GM12875 (cell line): ENCODE results near the gene SSR3.
"Not testable (repeated sequence)": the region's sequence is repeated elsewhere in the genome, so short reads cannot be mapped to it uniquely, and the experiment has no call there.

Experiments
- H3K4me3 ChIP-seq: one replicate; pipeline ENCODE4 v1.5.1; 2011; ENCODE audit warnings: low read depth, low read length, control low read depth
- TF ChIP-seq, protein P1 (sequence below): IDR thresholded peaks from 2 replicates; pipeline ENCODE4 v1.5.1; 2011; ENCODE audit warnings: low read depth, mild to moderate bottlenecking, control low read depth, inconsistent platforms, low read length, moderate library complexity, borderline replicate concordance; ENCODE audit not compliant: insufficient read depth

The SSR3 gene

DNA sequence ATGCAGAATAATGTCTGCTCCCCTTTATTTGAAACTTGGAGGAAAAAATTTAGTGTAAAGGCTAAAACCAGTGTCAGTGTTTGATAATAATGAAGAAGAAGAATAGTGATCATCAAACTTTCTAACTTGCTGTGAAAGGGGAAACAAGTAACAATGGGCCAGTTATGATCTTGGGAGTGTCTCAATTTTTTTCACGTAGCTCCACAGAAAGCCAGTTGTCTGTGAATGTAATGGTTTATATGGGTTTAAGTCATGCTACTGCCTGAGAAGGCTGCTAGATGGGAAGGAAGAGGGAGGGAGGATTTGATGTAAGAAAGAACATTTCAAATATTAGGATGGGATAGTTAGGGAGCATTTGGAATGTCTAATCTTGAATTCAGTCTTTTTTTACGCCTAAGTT, 21.1 kb upstream of the SSR3 start:
- no peak overlapping the region for H3K4me3 ChIP-seq
- TF ChIP-seq, protein P1, sequence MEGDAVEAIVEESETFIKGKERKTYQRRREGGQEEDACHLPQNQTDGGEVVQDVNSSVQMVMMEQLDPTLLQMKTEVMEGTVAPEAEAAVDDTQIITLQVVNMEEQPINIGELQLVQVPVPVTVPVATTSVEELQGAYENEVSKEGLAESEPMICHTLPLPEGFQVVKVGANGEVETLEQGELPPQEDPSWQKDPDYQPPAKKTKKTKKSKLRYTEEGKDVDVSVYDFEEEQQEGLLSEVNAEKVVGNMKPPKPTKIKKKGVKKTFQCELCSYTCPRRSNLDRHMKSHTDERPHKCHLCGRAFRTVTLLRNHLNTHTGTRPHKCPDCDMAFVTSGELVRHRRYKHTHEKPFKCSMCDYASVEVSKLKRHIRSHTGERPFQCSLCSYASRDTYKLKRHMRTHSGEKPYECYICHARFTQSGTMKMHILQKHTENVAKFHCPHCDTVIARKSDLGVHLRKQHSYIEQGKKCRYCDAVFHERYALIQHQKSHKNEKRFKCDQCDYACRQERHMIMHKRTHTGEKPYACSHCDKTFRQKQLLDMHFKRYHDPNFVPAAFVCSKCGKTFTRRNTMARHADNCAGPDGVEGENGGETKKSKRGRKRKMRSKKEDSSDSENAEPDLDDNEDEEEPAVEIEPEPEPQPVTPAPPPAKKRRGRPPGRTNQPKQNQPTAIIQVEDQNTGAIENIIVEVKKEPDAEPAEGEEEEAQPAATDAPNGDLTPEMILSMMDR = no peak

DNA sequence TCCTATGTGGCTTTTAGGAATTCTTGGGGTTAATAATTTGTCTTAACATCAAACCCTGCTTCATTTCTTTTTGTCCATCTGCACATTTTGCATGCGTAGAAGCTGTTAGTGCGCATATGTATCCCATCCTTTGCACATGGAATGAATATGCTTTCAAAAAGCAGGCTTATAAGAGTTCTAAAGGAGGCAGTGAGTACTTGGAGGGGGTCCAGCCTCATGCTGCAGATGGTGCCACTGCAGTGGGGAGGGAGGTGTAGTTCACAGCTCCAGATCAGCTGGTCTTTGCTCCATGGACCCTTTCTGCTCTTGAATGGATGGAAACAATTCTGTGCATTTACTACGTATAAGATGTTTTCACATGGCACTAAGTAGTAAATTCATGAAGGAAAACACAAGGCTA, 20.7 kb upstream of the SSR3 start:
- TF ChIP-seq, protein P1 = no peak

DNA sequence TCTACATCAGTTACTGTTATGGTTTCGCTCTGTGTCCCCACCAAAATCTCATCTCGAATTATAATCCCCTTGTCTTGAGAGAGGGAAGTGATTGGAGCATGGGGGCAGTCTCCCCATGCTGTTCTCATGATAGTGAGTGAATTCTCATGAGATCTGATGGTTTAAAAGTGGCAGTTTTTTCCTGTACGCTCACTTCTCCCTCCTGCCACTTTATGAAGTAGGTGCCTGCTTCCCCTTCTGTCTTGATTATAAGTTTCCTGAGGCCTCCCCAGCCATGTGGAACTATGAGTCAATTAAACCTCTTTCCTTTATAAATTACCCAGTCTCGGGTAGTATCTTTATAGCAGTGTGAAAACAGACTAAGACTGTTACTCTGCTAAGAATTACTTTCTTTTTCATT, 15.0 kb upstream of the SSR3 start:
- H3K4me3 ChIP-seq = not testable (repeated sequence)

More for the DNA sequence above, 20.7 kb upstream of the SSR3 start:
- H3K4me3 ChIP-seq = no peak overlapping the region

DNA sequence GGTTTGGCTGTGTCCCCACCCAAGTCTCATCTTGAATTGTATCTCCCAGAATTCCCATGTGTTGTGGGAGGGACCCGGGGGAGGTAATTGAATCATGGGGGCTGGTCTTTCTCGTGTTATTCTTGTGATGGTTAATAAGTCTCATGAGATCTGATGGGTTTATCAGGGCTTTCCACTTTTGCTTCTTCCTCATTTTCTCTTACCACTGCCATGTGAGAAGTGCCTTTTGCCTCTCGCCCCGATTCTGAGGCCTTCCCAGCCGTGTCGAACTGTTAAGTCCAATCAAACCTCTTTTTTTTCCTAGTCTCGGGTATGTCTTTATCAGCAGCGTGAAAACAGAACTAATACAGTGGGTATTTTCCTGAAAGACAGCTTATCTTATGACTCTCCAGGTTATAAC, 14.1 kb upstream of the SSR3 start:
- H3K4me3 ChIP-seq = not testable (repeated sequence)

DNA sequence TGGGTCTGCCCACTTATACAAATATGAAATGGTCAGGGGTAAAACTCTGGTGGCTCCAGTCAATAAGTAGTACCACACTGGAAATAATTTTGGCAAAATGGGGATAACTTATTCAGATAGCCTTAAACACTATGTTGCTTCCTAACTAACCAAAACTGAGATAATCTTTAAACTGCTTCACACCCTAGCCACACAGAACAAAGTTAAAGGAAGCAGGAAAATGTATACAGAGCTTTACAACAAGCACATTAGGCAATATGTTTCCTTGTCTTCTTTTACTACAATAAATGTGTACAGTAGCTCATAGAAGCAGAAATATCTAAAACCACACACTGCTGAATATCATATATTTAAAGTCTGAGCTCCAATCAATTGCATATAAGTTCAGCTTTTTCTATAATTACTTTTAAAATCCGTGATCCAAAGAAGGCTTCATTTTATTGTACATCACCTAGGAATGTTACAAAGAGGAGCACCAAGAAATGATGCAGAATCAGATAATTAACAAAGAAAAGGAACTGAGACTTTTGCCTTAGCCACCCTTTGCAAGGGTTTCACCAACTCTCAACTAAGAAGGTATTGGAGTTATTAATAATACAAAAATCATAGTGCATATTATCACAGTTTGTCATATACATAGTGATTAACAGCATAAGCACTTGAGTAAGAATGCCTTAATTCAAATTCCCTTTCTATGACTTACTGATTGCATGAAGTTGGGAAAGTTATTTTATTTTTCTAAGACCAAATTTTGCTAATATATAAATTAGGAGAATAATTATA, 9.2 kb upstream of the SSR3 start:
- no peak overlapping the region for H3K4me3 ChIP-seq
- TF ChIP-seq, protein P1 = no peak

DNA sequence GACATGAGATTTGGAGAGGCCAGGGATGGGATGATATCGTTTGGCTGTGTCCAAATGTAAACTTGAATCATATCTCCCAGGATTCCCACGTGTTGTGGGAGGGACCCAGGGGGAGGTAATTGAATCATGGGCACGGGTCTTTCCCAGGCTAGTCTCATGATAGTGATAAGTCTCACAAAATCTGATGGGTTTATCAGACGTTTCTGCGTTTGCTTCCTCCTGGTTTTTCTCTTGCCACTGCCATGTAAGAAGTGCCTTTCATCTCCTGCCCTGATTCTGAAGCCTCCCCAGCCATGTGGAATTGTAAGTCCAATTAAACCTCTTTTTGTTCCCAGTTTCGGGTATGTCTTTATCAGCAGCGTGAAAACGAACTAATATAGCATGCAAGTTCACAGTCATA, 7.6 kb upstream of the SSR3 start:
- not testable (repeated sequence) for H3K4me3 ChIP-seq

DNA sequence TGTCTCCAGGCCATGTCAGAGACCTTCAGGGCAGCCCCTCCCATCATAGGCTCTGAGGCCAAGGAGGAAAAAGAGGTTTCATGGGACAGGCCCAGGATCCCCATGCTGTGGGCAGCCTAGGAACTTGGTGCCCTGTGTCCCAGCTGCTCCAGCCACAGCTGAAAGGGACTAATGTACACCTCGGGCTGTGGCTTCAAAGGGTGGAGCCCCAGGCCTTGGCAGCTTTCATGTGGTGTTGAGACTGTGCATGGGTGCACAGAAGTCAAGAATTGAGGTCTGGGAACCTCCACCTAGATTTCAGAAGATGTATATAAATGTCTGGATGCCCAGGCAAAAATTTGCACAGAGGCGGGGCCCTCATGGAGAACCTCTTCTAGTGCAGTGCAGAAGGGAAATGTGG, 6.6 kb upstream of the SSR3 start:
- no peak overlapping the region for H3K4me3 ChIP-seq
- TF ChIP-seq, protein P1 = no peak

DNA sequence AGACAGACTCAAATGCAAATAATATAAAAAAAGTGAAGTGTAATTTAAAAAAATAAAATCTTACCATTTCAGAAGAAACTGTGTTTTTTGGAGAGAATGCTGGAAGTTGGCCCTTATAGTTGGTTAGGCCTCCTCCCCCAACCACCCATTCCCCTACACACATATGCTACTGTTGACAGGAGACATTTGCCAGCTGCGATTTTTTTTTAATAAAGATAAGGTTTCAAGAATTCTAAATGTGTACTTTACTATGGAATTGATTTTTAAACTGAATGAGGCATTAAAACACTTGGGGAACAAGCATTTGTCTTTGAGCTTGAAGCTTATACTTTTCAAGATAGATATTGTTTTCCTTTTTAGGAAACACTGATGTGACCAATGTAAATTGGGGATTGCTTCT, 4.4 kb upstream of the SSR3 start:
- TF ChIP-seq, protein P1 = no peak

DNA sequence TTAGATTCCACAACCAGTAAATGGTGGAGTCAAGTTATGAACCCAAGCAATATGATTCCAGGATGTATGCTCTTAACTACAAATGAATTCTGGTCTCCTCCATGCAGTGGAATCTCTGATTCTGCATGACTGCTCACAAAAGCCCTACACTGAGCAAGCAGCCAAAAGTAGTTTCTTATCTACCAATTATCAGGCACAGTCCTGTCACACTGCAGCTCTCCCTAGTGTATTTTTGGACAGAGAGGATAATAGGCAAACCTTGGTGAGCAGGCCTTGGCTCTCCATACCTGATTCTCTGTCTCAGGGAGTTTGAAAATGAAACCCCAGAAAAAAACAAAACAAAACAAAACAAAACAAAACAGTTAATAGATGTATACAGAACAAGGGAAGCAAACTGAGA, 3.5 kb upstream of the SSR3 start:
- H3K4me3 ChIP-seq = no peak overlapping the region
- TF ChIP-seq, protein P1 = no peak

More for the DNA sequence above, 4.4 kb upstream of the SSR3 start:
- H3K4me3 ChIP-seq = no peak overlapping the region
